Choroid plexus epithelial cell (primary cell): ENCODE measurements around the gene HM13.
"Not testable (repeated sequence)": the region's sequence is repeated elsewhere in the genome, so short reads cannot be mapped to it uniquely, and the experiment has no call there.

Source experiments
- DNase-seq: peaks from one replicate; pipeline ENCODE4 v3.0.0-alpha.2; 2010; ENCODE audit warnings: low read depth
- H3K4me3 ChIP-seq: 2 replicates; pipeline ENCODE4 v1.5.1; 2011; ENCODE audit warnings: low read depth, mild to moderate bottlenecking, control low read depth, low read length, moderate library complexity
- TF ChIP-seq, protein P1 (sequence below): conservative IDR thresholded peaks from 2 replicates; pipeline ENCODE4 v1.5.1; 2011; ENCODE audit warnings: low read depth, mild to moderate bottlenecking, control low read depth, inconsistent platforms, low read length, moderate library complexity

HM13 gene

DNA sequence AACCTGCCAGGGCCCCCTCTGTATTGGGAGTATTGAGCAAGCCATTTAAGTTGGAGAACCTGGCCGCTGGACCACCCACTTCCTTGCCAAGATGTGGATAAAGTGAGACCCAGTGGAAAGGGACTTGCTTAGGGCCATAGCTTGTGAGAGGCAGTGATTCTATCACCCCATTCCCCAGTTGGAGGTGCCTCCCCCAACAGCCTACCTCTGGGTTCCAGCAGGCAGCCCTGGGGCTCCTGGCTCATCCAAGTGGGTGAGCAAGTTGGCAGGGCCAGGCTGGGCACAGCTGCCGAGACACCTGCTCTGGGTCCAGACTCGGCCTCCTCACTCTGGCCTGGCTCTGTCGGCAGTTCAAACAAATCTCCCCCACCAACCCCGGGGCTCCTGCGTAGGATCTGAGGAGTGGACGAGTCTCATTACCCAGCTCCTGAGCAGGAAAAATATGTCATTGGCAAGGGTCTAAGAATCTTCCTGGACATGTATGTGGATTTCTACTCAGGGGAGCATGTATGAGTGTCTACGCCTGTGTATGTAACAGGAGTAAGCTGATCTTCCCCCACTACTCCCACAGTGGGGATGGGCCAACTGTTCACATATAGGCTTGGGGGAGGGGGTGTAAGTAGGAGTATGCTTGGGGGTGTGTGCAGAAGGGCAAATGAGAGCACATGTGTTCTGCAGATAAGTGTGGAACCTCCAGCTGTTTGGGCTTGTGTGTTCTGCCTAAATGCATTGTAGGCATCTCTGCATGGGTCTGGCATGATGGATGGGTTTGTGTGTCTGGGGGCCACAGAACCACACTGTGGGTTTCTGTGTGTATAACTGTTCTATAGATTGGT is 92.8 kb downstream of the HM13 start:
- peak; percentile 82 for DNase-seq
- peak overlapping the region; percentile 95 for H3K4me3 ChIP-seq
- TF ChIP-seq, protein P1, sequence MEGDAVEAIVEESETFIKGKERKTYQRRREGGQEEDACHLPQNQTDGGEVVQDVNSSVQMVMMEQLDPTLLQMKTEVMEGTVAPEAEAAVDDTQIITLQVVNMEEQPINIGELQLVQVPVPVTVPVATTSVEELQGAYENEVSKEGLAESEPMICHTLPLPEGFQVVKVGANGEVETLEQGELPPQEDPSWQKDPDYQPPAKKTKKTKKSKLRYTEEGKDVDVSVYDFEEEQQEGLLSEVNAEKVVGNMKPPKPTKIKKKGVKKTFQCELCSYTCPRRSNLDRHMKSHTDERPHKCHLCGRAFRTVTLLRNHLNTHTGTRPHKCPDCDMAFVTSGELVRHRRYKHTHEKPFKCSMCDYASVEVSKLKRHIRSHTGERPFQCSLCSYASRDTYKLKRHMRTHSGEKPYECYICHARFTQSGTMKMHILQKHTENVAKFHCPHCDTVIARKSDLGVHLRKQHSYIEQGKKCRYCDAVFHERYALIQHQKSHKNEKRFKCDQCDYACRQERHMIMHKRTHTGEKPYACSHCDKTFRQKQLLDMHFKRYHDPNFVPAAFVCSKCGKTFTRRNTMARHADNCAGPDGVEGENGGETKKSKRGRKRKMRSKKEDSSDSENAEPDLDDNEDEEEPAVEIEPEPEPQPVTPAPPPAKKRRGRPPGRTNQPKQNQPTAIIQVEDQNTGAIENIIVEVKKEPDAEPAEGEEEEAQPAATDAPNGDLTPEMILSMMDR: no peak

DNA sequence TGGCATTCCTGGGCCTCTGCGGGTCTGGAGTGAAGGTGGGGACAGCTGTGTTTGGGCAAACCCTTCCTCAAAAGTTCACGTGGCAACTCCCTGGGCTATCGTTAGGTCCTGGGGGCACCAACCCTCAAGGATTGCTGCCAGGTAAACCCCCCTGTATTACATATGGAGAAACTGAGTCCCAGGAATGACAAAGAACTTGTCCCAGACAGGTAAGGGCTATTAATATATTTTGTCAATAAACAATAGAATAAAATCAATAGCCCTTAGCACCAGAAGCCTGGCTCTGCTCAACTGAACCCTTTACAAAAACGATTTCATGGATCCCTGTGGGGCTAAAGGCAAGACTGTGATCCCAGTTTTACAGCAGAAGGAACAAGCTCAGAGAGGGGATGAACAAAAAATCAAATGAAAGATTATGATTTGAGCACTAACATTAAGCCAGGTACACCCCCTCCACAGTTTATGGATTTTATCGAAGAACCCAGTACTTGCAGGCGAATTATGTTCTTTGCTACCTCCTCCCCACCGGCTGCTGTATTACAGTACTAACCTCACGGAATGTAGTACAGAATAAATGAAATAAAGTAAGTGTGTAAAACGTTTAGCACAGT is 93.5 kb downstream of the HM13 start:
- TF ChIP-seq, protein P1: peak; percentile 2
- peak overlapping the region; percentile 95 for H3K4me3 ChIP-seq
- peak; percentile 58 for DNase-seq

DNA sequence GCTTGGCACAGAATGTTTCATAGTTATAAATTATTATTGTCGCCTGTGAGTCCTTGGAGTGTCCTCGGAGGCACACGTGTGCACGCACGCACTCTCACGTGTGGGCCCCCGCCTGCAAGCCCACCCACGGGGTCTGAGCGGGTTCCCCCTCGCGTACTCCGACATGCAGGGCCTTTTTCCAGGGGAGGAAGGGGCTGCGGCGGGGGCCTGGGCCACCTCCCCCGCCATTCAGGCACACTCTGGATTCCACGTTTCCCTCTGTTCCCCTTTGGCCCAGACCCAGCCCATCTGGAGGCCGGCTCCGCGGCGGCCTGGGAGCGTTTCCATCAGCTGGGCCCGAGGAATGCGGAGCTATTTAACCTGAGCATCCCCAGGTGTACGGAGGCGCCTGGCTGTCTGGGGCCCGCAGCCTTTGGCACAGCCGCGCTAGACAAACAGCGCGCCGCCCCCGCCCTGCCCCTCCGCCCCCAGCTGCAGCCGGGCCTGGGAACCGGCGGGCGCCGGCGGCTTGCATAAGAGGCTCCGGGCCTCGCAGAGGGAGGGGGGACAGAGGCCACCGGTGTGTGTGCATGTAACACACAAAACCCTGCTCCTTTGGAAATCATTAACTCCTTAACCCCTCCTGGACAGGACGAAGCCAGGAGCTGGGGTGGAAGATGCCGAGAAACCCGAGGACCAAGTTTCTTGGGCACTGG is 94.2 kb downstream of the HM13 start:
- peak; percentile 78 for DNase-seq
- TF ChIP-seq, protein P1: no peak
- H3K4me3 ChIP-seq: peak overlapping the region; percentile 20

DNA sequence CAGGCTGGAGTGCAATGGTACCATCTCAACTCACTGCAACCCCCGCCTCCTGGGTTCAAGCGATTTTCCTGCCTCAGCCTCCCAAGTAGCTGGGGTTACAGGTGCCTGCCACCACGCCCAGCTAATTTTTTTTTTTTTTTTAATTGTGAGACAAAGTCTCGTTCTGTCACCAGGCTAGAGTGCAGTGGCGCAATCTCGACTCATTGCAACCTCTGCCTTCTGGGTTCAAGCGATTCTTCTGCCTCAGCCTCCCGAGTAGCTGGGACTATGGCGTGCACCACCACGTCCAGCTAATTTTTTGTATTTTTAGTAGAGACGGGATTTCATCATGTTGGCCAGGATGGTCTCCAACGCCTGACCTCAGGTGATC is 98.0 kb downstream of the HM13 start:
- not testable (repeated sequence) for DNase-seq, H3K4me3 ChIP-seq

DNA sequence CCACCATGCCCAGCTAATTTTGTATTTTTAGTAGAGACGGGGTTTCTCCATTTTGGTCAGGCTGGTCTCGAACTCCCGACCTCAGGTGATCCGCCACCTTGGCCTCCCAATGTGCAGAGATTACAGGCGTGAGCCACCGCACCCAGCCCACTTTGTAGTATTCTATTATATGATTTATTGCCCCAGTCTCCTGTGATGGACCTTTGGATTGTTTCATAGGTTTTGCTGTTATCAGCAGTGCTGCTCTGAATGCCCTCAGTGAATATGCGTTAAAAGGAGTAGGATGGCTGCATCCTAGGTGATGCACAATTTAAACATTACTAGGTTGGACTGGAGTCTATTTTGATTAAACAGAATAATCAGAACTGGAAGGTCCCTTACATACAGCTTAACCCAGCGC is 101.2 kb downstream of the HM13 start:
- TF ChIP-seq, protein P1: no peak
- no peak overlapping the region for H3K4me3 ChIP-seq
- DNase-seq: no peak

DNA sequence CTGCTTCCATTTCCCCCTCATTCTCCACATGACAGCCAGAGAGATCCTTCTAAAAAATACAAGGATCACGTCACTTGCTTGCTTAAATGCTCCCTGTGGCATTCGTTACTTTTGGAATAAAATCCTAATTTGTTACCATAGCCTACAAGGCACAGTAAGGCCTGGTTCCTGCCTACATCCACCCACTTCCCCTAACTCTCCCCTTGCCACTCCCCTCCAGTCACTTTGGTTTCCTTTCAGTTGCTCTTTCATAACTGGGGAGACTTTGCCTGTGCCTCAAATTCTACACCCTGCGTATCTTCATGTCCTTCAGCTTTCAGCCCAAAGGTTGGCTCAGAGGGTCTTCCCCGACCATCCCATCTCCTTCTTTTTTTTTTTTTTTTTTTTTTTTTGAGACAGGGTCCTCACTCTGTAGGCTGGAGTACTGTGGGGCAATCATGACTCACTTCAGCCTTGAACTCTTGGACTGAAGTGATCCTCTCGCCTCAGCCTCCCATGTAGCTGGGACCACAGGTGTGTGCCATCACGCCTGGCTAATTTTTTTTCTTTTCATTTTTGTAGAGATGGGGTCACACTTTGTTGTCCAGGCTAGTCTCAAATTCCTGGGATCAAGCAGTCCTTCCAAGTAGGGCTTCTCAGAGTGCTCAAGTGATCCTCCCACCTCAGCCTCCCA is 103.3 kb downstream of the HM13 start:
- TF ChIP-seq, protein P1: no peak
- DNase-seq: no peak
- no peak overlapping the region for H3K4me3 ChIP-seq
